Inflammatory macrophage treated with lipopolysaccharide for 4 hours (primary cell): ENCODE results near the gene HMCES.

Source experiments
- DNase-seq: peaks from one replicate; pipeline ENCODE4 v3.0.0-alpha.2; 2020

The HMCES gene

GRCh38 chr3:129349791-129350190, 71.1 kb downstream of the HMCES start:
- DNase-seq = no peak

DNA sequence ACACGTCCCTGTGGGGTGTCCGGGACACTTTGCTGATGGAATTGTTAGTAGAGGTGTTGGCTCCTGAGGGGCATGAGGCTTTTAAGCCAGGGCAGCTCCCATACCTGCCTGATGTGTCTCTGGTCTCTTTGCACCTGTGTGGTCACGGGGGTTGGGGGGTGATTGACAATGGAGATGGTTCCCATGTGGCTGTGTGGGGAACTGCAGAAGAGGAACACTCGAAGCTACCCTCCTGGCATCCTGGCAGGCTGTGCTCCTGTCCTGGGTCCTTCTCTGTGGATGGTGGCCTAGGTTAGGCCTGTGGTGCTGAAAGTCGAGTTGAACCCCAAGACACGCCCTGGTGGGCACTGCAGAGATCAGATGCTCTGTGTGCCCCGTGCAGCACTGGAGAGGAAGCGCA, 73.4 kb downstream of the HMCES start:
- DNase-seq = no peak

- no peak for DNase-seq
Observed at GRCh38 chr3:129352650-129353588, 74.2 kb downstream of the HMCES start.

DNA sequence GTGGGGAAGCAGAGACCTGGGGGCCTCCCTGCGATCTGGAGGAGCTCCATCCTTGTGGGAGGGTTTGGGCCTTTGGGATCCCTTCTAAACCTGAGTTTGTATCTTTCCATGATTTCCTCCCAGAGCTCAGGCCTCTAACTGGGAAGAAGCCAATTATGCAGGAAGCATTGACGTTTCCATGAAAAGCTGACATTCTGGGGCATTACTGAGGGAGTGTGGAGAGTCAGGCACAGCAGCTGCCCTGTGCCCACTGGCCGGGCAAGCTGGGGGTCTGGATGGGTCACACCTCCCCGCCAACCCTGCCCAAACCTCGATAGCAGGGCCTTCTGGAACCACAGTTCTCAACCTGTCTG, 74.9 kb downstream of the HMCES start:
- DNase-seq = no peak
